DMS 273 treated with DMSO at 0.1 percent for 48 hours (cell line): ENCODE measurements around the gene LRWD1.
"Not testable (repeated sequence)": the region's sequence is repeated elsewhere in the genome, so short reads cannot be mapped to it uniquely, and the experiment has no call there.

Experiments
- DNase-seq: peaks from one replicate; lab custom pipeline; 2025; lab: John Stamatoyannopoulos, UW

Gene LRWD1

GRCh38 chr7:102496861-102497260 lies 32.1 kb downstream of the LRWD1 start:
- not testable (repeated sequence) for DNase-seq

- not testable (repeated sequence) for DNase-seq
Observed at GRCh38 chr7:102497308-102497707, 32.5 kb downstream of the LRWD1 start.

- DNase-seq, result not testable (repeated sequence)
Observed at GRCh38 chr7:102498321-102498720, 33.5 kb downstream of the LRWD1 start.

- not testable (repeated sequence) for DNase-seq
Observed at GRCh38 chr7:102503141-102503540, 38.4 kb downstream of the LRWD1 start.

- DNase-seq, result not testable (repeated sequence)
Observed at GRCh38 chr7:102505298-102506185, 40.8 kb downstream of the LRWD1 start.

- DNase-seq, result not testable (repeated sequence)
Observed at GRCh38 chr7:102507410-102508088, 42.8 kb downstream of the LRWD1 start.

- not testable (repeated sequence) for DNase-seq
Observed at GRCh38 chr7:102510575-102510974, 45.8 kb downstream of the LRWD1 start.

- DNase-seq, result not testable (repeated sequence)
Observed at GRCh38 chr7:102511860-102512522, 47.2 kb downstream of the LRWD1 start.

- DNase-seq, result not testable (repeated sequence)
Observed at GRCh38 chr7:102512642-102513221, 47.9 kb downstream of the LRWD1 start.

- not testable (repeated sequence) for DNase-seq
Observed at GRCh38 chr7:102514881-102515721, 50.3 kb downstream of the LRWD1 start.

- not testable (repeated sequence) for DNase-seq
Observed at GRCh38 chr7:102515889-102516288, 51.1 kb downstream of the LRWD1 start.

GRCh38 chr7:102516951-102517350 lies 52.2 kb downstream of the LRWD1 start:
- not testable (repeated sequence) for DNase-seq

- DNase-seq, result not testable (repeated sequence)
Observed at GRCh38 chr7:102517550-102518147, 52.9 kb downstream of the LRWD1 start, which contains the start of gene RASA4B. Gene RASA4B (minus strand): TSS chr7:102517777. CDS start chr7:102517710, 67 bp downstream.

- not testable (repeated sequence) for DNase-seq
Observed at GRCh38 chr7:102520797-102521196, 56.0 kb downstream of the LRWD1 start.
